22Rv1 (cell line): ENCODE measurements around the gene ANKRD17.
"Not testable (repeated sequence)": the region's sequence is repeated elsewhere in the genome, so short reads cannot be mapped to it uniquely, and the experiment has no call there.

ENCODE experiments used
- ZFX ChIP-seq: fragments of 450-650 bp; IDR thresholded peaks from 2 replicates; pipeline ENCODE4 v1.6.1; 2017; ENCODE audit warnings: antibody characterized with exemption, borderline replicate concordance
- TF ChIP-seq, protein P1 (sequence below): fragments of 450-650 bp; IDR thresholded peaks from 2 replicates; pipeline ENCODE4 v1.5.1; 2017; ENCODE audit warnings: mild to moderate bottlenecking

DNA sequence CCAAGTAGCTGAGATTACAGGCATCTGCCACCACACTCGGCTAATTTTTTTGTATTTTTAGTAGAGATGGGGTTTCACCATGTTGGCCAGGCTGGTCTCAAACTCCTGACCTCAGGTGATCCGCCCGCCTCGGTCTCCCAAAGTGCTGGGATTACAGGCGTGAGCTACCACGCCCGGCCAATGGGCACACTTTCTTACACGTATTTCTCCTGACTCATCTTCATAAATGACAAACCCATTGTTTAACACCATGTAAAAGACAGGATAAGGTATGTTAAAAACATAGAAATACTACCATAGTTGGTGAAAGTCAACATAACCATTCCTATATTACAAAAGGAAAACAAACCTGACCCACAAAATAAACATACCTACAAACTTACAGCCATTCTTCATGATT, 2.8 kb downstream of the ANKRD17 start:
- TF ChIP-seq, protein P1, sequence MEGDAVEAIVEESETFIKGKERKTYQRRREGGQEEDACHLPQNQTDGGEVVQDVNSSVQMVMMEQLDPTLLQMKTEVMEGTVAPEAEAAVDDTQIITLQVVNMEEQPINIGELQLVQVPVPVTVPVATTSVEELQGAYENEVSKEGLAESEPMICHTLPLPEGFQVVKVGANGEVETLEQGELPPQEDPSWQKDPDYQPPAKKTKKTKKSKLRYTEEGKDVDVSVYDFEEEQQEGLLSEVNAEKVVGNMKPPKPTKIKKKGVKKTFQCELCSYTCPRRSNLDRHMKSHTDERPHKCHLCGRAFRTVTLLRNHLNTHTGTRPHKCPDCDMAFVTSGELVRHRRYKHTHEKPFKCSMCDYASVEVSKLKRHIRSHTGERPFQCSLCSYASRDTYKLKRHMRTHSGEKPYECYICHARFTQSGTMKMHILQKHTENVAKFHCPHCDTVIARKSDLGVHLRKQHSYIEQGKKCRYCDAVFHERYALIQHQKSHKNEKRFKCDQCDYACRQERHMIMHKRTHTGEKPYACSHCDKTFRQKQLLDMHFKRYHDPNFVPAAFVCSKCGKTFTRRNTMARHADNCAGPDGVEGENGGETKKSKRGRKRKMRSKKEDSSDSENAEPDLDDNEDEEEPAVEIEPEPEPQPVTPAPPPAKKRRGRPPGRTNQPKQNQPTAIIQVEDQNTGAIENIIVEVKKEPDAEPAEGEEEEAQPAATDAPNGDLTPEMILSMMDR = not testable (repeated sequence)
- not testable (repeated sequence) for TF ChIP-seq ZFX
